Measurements from ENCODE around the gene ZNF584.

Gene ZNF584

DNA sequence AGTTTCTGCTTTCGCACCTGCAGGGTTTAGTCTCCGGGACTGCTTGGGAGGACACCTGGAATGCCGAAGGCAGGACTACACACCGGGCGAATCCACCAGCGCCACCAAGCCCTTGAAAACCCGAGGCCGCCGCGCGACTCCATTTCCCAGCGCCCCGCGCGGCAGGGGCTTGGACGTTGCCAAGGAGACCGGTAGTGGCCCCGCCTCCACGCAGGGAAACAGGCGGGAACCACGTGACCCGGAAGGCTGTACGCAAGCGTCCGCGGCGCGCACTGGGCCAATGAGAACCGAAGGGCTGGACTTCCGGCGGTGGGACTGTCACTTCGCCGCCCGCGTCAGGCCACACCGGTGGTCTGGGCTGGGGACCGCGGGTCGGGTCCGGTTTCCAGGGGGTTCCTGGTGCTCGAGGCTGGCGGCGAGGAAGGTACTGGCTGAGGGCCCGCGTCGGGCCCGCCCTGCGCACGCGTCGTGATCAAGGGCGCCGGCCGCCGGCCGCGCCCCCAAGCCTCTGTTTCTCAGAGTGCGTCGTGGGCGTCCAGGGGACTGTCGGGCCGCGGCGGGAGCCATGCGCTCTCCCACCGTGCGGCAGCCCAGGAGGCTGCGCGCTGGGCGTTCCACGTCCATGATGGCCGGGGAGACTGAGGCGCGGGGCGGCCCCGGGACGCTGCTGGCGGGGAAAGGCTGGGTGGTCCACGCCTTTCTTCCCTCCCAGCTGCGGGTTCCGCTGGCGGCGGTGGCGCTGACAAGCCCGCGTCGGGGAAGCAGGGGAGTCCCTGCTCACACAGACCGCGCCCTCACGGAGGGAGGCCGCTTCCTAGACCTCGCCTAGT lies 58.5 kb downstream of the ZNF584 start, which contains the start of gene ZNF324:
TSS of gene ZNF324 (plus strand) at position 321 of the 830 bp plus-strand sequence. CDS start 2,106 bp downstream, outside the sequence.
- DNase-seq, result peak; percentile 92
